ENCODE results near the gene ARMS2.

Gene ARMS2

DNA sequence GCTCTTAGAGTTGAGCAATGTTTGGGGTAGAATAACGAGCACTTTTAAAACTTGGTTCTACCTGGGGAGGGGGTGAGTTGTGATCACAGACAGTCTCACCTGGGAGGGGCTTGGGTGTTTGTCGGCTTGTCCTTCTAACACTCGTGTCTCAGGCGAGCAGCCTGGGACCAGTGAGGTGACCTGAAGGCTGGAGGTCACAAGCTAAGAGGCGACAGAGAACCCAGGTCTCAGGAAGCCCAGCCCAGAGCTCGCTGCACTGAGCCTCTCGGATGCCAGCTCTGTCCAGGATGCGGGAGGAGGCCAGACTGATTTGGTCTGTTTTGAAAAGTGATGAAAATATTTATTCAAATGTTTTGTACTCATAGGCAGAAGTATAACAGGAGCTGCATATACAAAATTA is 18.7 kb downstream of the ARMS2 start:
- DNase-seq (ENCODE audit: low read depth): no peak

GRCh38 chr10:122474131-122474818 is 19.8 kb downstream of the ARMS2 start:
- peak; percentile 87 for DNase-seq (ENCODE audit: low read depth)

DNA sequence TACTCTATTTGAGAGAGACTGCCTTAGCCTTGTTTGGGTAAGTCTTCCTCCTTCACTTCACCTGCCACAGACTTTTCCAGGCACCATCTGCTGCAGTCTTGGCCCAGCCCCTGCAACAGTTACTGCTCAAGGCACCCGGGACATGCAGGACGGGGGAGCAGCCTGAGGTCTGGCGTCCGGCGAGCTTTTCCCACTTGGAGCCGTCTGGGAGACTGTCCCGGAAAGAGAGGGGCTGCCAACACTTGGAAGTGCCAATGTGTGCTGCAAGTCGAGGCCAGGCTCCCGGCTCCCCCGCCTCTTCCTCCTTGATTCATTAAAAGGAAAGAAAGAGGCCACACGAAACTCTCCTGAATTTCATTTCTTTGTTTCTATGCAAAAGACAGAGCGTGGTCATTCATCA is 20.6 kb downstream of the ARMS2 start:
- no peak for DNase-seq (ENCODE audit: low read depth)

- DNase-seq (ENCODE audit: low read depth): no peak
Observed at GRCh38 chr10:122475591-122476332, 21.3 kb downstream of the ARMS2 start.

DNA sequence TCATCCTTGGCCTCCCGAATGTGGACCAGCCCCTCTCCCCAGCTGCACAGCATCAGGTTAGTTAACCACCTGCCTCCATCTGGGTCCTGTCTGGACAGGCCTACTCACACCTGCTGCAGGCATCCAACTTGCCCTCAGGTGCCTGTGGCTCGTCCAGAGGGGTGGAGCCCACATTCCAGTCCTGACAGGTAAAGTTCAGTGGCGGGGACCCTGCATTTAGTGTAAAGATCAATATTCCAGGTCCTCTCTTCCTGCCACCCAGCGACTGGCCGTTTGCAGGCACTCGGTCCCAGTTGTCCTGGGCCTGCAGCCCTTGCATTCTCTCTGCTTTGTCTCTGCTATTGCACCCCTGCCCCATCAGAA is 21.9 kb downstream of the ARMS2 start:
- no peak for DNase-seq (ENCODE audit: low read depth)

GRCh38 chr10:122477436-122477835 is 23.0 kb downstream of the ARMS2 start:
- DNase-seq (ENCODE audit: low read depth): no peak

GRCh38 chr10:122478971-122479370 is 24.5 kb downstream of the ARMS2 start:
- DNase-seq (ENCODE audit: low read depth): no peak

DNA sequence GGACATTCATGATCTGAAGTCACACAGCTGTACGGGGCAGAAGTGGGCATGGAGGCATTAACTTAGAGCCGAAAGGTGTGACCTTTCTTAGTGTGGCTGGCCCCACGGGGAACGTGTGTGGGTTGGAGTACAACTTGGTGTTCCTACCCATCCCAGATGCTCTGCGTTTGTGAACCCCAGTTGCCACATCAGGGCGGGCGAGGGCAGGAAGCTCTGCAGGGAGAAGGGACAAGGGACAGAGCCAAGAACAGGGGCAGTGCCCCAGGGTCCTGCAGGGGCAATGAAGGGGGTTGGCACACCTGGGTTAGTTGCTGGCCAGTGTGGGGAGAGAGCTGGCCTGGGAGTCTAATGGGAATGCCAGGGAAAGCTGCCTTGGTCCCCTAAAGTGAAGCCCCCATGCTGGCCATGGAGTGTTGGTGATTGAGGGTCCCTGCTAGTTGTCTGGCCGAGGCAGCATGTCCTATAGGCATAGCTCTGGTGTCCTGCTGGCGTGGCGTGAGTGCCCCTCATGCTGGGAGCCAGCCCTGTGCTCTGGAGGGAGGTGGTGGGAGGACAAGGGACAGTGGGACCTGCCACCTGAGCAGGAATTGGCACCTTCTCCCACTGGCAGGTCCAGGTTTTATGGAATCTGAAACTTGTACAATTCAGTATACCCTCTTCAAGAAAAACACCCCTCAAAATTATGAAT is 25.8 kb downstream of the ARMS2 start:
- no peak for DNase-seq (ENCODE audit: low read depth)

- DNase-seq (ENCODE audit: low read depth): no peak
Observed at GRCh38 chr10:122481296-122482056, 27.0 kb downstream of the ARMS2 start.

- no peak for DNase-seq (ENCODE audit: low read depth)
Observed at GRCh38 chr10:122484276-122485060, 30.0 kb downstream of the ARMS2 start.

- peak; percentile 88 for DNase-seq (ENCODE audit: low read depth)
Observed at GRCh38 chr10:122485670-122486069, 31.2 kb downstream of the ARMS2 start.

- no peak for DNase-seq (ENCODE audit: low read depth)
Observed at GRCh38 chr10:122486406-122487080, 32.1 kb downstream of the ARMS2 start.

DNA sequence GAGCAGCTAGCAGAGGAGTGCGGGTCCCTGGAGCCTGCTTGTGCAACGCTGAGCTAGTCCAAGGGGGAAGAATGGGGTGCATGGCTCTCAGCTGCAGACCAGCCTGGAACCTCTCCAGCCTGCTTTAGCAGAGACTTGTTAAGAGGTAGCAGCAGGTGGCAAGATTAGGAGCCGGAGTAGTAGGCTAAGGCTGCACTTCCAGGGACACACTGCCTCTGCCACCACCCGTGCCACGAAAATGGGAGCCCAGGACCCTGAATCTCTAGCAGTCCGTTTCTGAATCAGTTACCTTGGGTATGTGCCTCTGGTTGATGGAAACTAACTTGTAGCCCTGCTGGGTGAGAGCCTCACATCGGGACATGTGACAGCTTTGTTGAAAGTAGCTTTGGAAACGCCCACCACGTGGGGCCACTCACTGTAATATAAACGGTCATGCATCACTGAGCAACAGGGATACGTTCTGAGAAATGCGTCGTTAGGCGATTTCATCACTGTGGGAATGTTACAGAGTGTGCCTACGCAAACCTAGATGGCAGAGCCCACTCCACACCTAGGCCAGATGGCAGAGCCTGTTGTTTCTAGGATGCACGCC is 32.8 kb downstream of the ARMS2 start:
- peak; percentile 77 for DNase-seq (ENCODE audit: low read depth)

DNA sequence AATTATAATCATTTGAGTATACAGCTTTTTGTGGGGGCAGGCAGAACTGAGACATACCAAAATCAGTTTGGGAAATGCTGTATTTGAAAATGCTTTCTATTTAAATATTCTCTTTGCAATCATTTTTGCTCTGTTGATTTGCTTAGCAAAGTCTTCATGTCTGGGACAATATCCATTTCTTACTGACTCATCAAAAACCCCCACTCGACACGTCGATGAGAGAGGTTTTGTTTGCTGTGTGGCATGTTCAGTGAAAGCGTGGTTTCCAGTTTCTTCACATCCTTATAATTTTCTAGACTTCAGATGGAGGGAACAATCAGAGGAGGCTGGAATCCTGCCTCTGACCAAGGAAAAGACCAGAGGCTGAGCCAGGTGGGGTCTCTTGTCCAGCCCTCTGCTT is 35.8 kb downstream of the ARMS2 start:
- DNase-seq (ENCODE audit: low read depth): peak; percentile 54

DNA sequence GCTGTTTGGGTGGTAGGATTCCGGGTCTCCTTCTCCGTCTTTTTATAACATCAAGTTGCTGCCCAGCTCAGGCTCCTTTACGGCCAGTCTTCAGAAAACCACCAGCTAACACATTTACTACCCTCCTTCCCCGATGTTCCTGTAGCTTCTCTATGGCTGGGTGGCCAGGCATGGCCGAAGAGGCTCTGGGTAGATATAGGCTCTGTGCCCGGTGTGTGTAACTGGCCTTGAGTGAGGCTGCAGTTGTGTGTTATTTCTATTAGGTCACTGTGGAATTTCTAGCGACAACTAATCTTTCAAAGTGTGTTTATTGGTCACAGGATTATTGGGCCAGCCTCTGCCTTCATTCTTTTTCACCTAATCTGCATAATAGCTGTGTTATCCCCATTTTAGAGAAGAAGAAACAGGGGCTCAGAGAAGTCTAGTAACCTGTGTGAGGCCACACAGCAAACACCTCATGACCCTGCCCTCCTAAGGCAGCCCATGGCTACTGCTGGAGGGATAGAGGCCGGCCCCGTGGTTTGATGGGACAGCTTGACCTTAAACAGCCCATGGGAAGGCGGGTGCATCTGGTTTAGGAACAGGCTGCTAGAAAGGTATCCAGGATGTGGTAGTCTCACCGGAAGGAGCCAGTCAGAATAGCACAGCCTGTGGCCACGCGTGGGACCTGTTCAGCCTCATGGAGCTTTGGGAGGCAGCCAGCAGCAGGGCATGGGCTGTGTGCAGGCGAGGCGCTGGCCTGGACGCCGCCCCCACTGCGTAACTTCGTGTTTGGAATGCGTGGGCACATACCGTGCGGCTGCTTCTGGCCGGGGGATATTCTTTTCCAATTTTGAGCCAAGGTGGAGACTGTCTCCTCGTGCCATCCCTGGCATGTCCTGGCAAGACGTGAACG is 36.6 kb downstream of the ARMS2 start:
- DNase-seq (ENCODE audit: low read depth): peak; percentile 56

DNA sequence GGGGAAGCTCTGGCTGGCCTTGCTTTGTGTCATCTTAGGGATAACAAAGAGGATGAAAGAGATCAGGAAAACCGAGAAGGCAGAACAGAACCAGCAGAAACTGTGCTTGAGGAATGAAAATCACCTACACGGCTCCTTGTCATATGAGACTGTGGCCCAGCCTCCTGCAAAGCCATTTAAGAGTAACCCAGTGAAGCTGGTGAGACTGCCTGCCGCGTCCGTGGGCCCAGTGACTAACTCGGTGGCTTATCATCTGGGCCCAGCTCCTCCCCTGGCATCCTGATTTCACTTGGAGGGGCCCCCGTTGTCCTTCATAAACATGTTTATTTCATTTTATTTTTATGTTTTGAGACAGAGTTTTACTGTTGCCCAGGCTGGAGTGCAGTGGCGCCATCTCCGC is 37.6 kb downstream of the ARMS2 start:
- DNase-seq (ENCODE audit: low read depth): no peak

- DNase-seq (ENCODE audit: low read depth): no peak
Observed at GRCh38 chr10:122492999-122493481, 38.6 kb downstream of the ARMS2 start.

DNA sequence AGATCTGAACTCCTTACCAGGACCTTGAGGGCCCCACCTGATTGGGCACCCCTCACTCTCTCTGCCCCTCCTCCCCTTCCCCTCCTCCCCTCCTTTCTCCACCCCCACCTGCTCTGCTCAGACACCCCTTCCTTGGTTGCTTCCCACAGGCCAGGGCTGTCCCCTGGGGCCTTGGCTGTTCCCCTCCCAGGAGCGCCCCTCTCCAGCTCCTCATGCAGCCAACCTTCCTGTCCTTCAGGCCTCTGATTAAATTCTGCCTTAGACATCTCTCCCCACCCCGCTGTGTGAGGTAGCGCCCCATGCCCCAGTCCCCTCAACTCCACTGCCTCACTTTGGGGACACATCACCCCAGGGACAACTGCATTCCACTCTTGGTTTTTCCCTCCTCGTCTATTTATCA is 39.3 kb downstream of the ARMS2 start:
- DNase-seq (ENCODE audit: low read depth): no peak

- no peak for DNase-seq (ENCODE audit: low read depth)
Observed at GRCh38 chr10:122494173-122494820, 39.8 kb downstream of the ARMS2 start.
